OCI-LY7 (cell line): ENCODE data around the gene RNASE12.

Source experiments
- CTCF ChIP-seq: fragments of 200-600 bp; sonication (generic); conservative IDR thresholded peaks from 2 replicates; pipeline ENCODE4 v1.5.1; 2014; ENCODE audit warnings: mild to moderate bottlenecking, antibody characterized with exemption, low read length, moderate library complexity, mixed read lengths
- EZH2phosphoT487 ChIP-seq: fragments of 200-600 bp; sonication (generic); IDR thresholded peaks from 2 replicates; pipeline ENCODE4 v1.6.1; 2018; ENCODE audit warnings: low read depth, borderline replicate concordance, mild to moderate bottlenecking, mixed run types, antibody characterized with exemption, low read length, moderate library complexity, mixed read lengths

GRCh38 chr14:20580242-20580641, 10.9 kb downstream of the RNASE12 start:
- TF ChIP-seq CTCF (no peak), EZH2phosphoT487 (no peak)
